NCI-H2107 (cell line): ENCODE results near the gene LIPC.
"Not testable (repeated sequence)": the region's sequence is repeated elsewhere in the genome, so short reads cannot be mapped to it uniquely, and the experiment has no call there.

ENCODE experiments used
- DNase-seq: peaks from one replicate; lab custom pipeline; 2025; lab: John Stamatoyannopoulos, UW

The LIPC gene

DNA sequence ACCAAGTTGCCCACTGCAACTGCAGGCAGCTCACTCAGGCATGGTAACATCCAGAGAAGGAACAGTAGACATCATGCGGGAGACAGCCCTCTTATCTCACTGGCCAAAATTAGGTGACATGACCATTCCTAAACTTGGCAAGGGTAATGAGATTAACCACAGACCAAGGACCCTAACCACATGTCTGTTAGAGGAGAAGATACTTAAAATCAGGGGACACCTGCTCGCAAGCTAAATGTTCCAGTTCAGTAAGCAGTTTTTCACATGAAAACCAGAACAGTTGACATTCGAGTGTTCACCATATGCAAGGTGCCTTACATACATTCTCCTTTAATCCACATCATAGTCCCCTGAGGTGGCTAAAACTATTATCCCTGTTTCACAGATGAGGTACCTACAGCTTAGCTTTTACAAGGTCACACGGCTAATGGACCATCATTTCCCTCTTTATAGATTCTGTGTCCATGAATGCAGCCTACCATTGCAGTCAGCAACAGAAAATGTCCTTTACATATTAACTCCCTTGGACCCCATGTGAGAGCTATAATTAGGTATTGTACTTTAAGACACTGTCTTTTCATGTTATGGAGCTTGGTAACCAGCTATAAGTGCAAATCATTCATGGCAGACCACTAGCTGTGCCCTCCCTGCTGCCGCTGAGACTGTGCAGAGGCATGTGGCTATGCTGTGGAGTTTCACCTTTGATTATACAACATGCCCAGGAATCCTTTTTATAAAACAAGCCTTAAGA, 154.1 kb downstream of the LIPC start:
- no peak for DNase-seq

DNA sequence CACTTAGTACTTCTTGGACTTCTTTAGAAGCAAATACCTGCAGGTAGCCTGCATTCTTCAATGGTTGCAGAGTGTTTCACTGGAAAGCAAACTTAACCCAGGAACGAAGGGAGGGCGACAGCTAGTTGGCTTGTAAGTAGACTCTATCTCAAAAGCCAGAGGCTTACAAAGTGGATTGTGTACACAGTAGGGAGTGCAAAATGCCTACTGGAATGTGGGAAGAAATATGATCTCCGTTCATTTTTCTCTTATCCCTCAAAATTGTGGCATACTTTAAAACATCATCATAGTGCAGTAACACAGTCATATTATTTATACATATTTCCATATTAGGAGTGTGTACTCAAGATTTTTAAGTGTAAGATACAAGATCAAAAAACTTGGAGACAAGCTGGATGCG, 155.7 kb downstream of the LIPC start:
- no peak for DNase-seq

DNA sequence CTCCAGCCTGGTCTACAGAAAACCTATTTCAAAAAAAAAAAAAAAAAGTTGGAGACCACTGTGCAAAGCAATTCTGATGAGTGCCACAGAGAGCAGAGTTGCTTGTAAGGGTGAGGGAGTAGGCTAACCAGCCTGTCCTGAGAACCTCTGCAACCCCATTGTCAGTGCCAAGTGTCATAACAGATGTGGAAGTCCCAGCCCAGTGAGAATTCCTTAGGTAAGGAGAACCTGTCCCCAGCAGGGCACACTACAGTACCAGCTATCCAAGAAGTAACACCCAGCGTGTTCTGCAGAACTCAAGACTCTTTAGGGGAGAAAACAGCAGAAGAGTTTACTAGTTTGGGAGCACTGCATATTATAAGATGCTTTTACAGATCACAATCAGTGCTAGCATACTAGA, 156.3 kb downstream of the LIPC start:
- DNase-seq = no peak

DNA sequence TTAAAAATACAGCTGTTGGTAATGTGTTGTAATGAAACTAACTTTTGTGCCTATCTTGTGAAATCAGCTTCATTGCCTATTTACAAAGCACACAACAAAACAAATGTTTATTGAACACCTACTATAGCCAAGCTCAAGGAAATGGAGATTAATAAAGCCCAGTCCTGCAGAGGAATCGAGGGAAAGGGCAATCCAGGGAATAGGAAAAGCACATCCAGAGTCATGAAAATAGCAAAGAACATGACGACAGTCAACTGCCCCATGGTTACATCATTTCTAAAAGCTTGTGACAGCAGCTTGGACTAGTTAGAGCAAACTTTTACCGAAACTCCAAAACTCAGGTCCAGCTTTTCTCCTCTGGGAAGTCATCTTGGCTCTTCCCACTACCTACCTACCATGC, 157.3 kb downstream of the LIPC start:
- no peak for DNase-seq

DNA sequence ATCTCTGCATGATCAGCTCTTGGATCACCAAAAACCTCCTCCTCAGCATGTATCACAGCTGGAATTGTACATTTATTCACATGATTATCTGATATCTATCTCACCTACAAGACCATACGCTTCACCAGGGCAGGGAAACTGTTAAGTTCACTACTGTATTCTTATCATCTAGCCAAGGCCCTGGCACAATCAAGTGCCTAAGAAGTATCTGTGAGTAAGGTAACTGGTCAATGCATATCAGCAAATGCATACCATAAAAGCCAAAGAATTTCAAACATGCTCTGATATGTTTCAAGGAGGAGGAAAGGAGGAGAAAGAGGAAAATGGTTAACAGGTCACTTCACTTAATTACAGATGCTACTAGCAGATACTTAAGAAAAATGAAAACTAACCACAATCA, 158.4 kb downstream of the LIPC start:
- DNase-seq = no peak

DNA sequence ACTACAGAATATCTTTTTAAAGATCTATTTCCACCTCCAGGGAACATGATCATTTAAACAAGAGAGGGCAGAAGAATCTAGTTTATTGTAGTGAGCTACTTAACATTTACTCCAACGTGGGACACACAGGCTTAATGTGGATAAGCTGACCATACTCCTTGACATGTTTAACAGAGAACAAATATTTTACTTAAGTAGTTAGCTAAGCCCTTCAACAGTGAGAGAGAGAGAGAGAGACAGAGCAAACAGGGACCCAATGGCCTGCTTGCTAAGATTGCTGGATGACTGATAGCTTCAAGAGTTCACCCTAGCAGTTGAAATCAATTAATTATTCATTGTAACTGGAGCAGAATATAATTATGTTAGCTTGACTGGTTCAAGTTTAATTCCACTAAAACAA, 159.1 kb downstream of the LIPC start:
- no peak for DNase-seq

DNA sequence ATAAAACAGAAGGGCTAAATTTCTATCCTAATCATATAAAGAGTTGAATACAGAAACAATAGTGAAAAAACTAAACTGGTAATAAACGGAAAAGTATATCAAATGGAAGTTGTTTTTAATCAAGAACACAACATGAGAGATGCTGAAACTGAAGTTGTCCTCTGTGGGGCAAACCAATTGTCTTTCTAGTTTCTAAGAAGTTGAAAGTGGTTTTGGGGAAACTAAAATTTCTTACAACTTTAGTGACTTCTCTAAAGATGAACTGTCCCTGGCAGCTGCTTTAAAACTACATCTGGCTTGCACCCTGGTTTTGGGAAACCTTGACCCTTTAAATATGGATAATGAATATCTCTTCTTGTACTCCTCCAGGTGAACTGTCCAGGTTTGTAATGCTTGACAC, 162.1 kb downstream of the LIPC start:
- no peak for DNase-seq

DNA sequence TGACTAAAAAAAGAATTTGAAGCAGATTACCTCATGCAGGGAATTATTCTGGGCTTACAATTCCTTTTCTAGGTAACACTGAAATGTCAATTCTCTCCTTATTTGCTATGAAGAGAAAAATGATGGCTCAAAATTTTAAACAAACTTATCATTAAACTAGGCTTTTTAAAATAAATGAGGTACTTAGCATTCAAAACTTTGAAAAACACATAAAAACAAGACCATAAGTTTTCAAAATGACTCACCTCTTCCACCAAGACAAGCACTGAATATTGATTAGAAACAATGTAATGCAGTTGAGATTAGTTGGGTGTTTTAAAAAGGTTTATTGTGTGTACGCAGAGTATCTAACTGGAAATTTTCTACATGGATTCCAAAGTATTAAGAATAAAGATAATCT, 163.1 kb downstream of the LIPC start:
- DNase-seq = no peak

DNA sequence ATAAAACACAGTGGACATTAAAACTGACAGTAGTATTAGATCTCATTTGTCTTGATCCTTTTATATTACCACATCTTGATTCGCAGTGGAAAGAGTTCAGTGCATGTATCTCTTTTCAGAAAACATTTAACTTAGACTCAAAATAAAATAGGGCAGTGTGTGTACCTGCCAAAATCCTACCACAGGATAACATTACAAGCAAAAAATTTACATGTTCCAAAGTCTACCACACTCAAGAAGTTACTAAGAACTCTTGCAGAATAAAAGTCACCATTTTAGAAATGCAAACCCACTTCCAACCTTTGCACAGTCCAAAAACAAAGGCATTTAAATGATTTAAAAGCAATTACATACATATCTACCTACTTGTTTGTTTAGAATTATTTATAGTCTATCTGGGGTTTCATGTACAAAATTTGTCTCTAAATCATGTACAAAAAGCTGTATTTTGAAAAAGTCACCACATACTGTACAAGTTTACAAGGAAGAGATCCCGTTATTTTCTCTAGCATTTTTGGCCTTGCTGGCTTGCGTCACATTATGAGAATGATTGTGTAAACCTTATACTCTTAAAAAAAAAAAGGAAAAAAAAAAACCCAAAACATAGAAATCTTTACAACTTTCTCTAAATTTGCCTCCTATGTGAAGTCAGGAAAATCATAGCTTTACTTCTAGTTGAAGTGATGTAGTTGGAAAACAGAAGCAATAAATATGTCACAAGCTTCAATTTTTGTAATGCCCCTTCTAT, 163.9 kb downstream of the LIPC start:
- DNase-seq = no peak

DNA sequence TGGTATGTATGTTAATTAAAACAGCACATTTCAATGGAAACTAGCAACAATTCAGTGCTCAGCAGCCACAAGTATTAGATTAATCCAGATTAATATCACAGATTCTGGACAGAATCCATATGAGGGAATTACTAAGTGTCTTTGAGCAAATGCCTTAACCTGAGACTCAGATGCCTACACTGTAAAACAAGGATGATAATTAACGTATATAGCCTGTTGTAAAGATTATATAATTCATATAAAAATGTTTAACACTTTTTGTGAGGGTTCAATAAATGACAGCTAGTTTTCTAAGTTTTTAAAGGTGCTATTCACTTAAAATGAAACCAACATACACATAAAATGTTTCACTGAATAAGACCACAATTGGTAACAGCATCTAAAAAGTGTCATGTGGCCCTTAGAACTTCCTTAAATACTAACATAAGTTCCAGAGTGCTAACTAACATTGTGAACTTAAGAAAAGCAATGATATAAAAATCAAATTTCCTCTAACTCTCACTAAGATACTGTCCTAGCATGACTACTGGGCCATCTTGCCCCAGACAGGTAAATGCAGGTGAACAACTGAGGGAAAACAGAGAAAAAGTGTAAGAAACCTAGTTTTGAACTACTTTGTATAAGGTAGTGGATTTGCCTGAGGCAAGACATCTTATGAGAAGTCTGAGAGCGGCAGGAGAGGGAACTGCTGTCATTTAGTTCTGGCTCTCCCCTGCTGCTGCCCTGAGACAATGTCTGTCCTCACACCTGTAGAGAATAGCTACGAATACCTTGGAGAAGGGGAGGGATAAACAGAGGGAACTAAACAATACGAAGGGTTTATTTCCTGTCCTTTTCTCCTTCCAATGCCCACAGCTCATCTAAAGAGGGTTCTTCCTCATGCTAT, 166.4 kb downstream of the LIPC start:
- no peak for DNase-seq

DNA sequence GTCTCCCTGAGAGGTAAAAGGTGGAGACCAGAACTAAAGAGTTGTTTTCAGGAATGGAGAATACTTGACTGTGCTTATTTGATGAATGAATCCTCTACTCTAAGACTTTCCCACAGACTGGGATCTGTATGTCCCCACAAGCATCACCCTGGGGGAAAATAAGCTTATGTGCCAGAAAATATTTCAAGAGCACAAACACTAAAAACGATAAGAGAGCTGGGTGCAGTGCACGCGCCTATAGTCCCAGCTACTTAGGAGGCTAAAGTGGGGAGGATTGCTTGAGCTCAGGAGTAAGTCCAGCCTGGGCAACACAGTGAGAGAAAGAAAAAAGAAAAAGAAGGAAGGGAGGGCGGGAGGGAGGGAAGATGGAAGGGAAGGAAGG, 167.0 kb downstream of the LIPC start:
- DNase-seq = no peak

DNA sequence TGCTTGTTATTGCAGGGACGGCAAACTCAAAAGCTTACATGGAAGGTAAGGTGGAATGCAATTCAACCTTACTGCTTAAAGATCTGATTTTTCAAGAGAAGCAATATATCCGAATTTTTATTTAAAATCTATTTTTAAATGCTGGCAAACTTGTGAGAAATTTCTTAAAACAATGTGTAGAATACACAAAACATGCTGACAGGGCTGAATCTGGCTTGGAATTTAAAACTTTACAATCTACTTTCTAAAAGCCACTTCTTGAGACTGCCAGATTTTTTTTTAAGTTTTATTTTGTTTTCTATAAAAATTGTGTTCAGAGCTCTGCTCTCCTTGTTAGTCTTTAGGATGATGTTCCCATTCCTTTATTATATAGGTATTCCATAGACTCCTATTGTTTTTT, 171.0 kb downstream of the LIPC start:
- DNase-seq = no peak

DNA sequence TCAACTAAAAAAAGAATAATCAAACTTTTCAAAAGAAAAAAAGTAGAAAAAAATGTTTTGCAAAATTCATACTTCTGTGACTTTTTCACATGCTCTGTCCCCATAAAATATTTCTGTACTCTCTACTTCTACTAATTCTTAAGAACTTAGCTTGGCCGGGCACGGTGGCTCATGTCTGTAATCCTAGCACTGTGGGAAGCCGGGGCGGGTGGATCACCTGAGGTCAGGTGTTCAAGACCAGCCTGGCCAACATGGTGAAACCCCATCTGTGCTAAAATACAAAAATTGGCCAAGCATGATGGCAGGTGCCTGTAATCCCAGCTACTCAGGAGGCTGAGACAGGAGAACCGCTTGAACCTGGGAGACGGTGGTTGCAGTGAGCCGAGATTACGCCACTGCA, 172.1 kb downstream of the LIPC start:
- not testable (repeated sequence) for DNase-seq

DNA sequence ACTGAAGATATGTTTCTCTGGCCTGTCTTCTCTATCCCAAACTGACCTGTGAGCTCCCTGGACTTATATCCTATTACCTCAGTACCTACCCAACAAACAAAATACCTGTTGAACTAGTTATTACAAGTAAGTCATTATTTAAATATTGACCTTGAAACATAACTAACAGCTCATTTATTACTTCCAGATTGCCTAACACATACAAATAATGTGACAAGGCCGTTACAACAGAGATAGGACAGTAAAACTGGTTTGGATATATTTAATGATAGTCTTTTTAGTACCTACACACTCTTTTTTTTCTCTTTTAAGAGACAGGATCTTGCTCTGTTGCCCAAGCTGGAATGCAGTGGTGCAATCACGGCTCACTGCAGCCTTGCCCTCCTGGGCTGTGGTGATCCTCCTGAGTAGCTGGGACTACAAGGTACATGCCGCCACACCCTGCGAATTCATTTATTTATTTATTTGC, 172.7 kb downstream of the LIPC start:
- DNase-seq = no peak

DNA sequence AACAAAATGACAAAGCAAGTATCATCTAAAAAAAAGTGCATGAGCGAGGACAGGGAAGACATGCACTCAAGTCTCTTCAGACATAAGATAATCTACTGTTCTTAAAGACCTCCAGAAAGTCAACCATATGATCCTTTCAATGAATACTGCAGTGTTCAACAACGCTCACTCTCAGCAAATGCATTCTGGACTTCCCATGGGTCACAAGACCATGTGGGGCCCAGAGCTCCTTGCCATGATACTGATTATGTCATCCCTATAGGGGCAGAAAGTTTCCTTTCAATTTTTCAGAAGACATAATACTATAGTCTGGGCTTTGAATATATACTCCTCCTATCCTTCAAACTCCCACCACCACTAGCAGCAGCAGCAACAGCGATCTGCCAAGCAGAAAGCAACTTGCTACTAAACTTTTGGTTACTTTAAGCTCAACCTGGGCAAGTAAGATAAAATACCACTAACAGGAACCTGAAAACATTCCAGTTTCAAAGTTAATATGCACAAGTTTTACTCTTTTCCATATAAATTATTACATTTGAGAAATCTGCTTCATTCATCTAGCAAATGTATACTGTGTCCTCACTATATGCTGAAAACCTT, 174.2 kb downstream of the LIPC start:
- no peak for DNase-seq

DNA sequence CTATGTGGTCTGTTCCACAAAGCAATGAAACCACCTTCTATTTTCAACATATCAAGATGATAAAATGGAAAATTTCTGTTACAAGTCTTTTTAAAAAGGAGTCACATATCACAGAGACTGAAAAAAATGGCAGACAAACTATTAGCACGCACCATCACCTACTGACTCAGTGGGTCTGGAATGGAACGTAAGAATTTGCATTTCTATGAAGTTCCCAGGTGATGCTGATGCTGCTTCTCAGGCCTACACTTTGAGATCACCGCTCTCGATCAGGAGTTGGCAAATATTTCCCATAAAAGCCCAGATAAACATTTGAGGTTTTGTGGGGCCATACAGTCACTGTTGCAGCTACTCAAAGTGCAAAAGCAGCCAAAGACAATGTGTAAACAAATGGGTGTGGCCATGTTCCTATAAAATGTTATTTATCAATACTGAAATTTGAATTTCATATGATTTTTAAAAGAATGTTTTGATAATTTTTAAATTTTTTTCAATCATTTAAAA, 174.8 kb downstream of the LIPC start:
- DNase-seq = no peak

DNA sequence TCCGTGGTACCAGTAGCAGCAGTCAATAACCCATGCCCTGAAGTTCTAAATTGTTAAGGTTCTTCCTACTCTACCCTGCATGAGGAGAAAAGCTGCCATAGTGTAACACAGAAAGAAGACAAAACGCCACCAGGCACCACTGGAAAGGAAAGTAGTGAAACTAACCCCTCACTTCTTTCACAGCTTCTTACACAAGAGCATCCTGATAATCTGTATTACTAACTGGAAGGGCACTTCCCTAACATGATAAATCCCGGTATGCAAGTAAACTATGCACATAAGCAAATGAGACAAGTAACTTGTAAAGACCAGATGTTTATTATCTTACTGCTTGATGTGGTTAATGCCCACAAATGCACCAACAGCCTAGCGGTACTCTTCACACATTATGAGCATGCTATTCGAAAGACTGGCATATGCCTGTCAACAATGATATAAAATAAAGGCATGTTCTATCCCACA, 176.4 kb downstream of the LIPC start:
- DNase-seq = no peak

DNA sequence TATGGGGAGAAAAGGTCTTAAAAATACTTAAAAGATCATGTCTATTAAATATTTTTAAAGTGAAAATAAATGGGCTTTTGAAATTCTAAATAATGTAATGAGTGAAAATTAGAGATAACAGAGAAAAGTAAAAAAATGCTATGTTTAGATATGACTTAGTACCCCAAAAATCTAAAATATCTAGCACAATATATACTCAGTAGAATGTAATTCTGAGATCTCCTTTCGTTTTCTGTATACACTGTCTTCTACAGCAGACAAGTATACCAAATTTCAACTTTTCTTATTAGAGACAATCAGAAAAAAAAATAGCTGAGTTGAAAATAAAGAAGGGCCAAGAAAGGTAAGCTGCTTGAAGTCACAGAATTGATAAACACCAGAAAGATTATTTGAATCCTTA, 176.9 kb downstream of the LIPC start:
- no peak for DNase-seq

DNA sequence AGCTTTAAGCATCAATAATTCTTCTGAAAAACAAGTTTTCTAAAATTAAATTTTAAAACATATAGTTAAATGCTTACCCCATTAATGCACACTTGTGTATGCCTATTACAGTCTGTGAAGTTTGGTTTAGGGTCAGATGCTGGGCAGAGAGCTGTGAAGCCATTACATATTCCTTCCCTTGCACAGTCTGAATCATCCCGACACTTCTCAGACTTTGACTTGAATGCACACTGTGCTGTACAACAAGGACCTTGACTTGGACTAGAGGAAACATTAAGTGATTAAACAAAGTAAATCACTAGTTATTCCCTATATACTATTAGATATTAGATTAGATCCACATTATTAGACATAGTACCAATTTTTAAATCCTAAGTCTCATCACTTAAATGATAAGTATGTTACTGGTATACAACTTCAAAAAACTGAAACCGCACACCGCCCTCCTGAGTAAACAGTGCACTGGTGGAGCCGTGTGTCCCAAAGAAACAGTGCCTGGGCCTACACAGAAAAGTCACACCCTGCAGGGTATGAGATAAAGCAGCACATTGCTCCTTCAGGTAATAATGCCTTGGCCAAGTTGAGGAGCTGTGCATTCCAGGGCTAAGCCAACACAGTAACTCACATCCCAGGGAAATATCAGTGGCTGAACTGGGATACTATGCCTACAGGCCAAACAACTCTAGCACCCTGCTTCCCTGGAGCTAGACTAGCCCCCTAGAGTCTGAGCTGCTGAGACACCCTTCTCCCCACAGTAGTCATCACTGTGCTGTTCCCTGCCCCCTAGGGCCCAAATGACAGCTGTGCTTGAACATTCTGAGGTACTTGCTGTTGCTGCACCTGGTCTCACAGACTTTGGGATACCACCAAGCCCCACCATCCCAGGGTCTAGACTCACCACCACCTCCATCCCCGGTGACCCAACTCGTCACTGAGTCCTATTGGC, 180.2 kb downstream of the LIPC start:
- DNase-seq = no peak

DNA sequence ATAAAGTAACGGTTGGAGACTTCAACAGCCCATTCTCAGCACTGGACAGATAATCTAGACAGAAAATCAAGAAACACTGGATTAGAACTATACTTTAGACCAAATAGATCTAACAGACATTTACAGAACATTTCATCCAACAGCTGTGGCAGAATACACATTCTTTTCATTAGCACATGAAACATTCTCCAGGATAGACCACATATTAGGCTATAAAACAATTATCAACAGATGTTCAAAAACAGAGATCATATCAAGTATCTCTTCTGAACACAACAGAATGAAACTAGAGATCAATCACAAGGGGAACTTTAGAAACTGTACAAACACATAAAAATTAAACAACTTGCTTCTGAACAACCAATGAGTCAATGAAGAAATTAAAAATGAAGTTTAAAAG, 184.4 kb downstream of the LIPC start:
- DNase-seq = no peak
